ENCODE results near the gene TMEM127.

Gene TMEM127

GRCh38 chr2:96204836-96205624 is 60.8 kb downstream of the TMEM127 start:
- DNase-seq, result no peak

- DNase-seq, result no peak
Measured at GRCh38 chr2:96203130-96204028, 62.4 kb downstream of the TMEM127 start.

DNA sequence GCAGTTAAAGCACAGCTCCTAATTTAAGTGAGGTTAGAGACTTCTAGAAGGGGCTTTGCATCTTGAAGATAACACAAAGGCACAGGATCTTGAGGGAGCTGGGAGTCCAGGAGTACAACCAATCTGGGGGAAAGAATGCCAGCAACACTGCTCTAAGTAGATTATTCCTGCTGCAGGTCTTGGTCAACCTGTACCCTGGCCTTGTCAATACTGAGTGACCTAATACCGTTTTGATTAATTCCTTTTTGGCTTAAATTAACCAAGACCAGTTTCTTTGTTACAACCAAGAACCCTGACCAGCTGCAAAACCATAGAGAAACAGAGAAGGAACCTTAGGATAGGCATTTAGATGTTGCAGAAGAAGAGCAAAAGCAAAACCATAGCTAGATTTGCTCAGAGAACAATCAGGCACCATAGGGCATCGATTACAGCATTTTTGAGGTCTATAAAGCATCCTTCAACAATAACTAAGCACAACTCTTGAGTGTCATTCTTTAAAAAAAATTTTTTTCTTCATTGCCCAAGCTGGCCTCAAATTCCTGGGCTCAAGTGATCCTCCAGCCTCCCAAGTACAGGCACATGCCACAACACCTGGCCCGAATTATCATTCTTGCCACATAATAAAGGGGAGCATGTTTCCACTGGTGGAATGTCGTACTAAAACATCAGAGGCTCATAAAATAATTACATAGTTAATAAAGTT is 63.5 kb downstream of the TMEM127 start:
- DNase-seq, result no peak

GRCh38 chr2:96201338-96201737 is 64.5 kb downstream of the TMEM127 start:
- DNase-seq, result no peak

GRCh38 chr2:96198921-96199320 is 66.9 kb downstream of the TMEM127 start:
- no peak for DNase-seq
